Psoas muscle (tissue), 8 donors: ENCODE data around the gene OS9. TPM values are rescaled to one million over a fixed set of nuclear protein-coding genes. Genes with fewer than 3 reads are reported as not detected.
"Not testable (repeated sequence)": the region's sequence is repeated elsewhere in the genome, so short reads cannot be mapped to it uniquely, and the experiment has no call there.

Experiments
- ATAC-seq, 4 donors: fragments of 200-7000 bp; cut with Tn5 transposase; one replicate each; pipeline ENCODE4 v1.9.1; 2020; ENCODE audit warnings: moderate library complexity in 3 of 4, mild to moderate bottlenecking in 2 of 4
- DNase-seq, 2 donors: peaks; one replicate each; pipeline ENCODE4 v3.0.0-alpha.2; 2020
- H3K27ac ChIP-seq: fragments of 200-600 bp; one replicate; pipeline ENCODE4 v1.8.0; 2022
- H3K27me3 ChIP-seq, 3 donors: fragments of 200-600 bp in 1 of 3; one replicate each; pipeline versions ENCODE4 v1.6.1 to v1.8.0; 2013 to 2022; ENCODE audit warnings: low read length in 2 of 3, mild to moderate bottlenecking in 2 of 3, moderate library complexity in 1 of 3; ENCODE audit not compliant: insufficient read depth in 3 of 3
- H3K36me3 ChIP-seq, 2 donors: fragments of 200-600 bp in 1 of 2; one replicate each; pipeline versions ENCODE4 v1.6.1 to v1.8.0; 2013 to 2022; ENCODE audit warnings: low read depth in 1 of 2, mild to moderate bottlenecking in 1 of 2, moderate library complexity in 1 of 2; ENCODE audit not compliant: insufficient read depth in 1 of 2
- H3K4me1 ChIP-seq: fragments of 200-600 bp; one replicate; pipeline ENCODE4 v1.8.0; 2022
- H3K4me3 ChIP-seq: fragments of 200-600 bp; one replicate; pipeline ENCODE4 v1.8.0; 2022; ENCODE audit warnings: mild to moderate bottlenecking
- H3K9me3 ChIP-seq: fragments of 200-600 bp; one replicate; pipeline ENCODE4 v1.8.0; 2022
- CTCF ChIP-seq: fragments of 200-600 bp; IDR thresholded peaks from one replicate; pipeline ENCODE4 v1.8.0; 2022; ENCODE audit warnings: antibody characterized with exemption
- WGBS, 3 donors: extraction: QIAGEN DNeasy Blood & Tissue Kit; methylation state at CpG; one replicate each; pipeline versions ENCODE4 v1.1.6 to v1.1.7; 2013; 5-methylcytosine and 5-hydroxymethylcytosine counted together
- intact Hi-C, 2 donors: fragments of 100-400 bp; cut with DNase I; formaldehyde crosslinking; loops; one replicate each; pipeline versions ENCODE4 v1.11.0 to v1.14.2; 2022
- long read RNA-seq, 2 donors: library from polyadenylated mRNA; unstranded; transcript quantifications; one replicate each; pipeline ENCODE4 v2.0.0, GENCODE V29; 2021
- polyA plus RNA-seq, 3 donors: library from polyadenylated mRNA; stranded (reverse); fragments of 200-250 nt; gene quantifications; one replicate each; pipeline ENCODE4 v1.2.3, GENCODE V29; 2013
- total RNA-seq, 4 donors: library from RNA; stranded (reverse); fragmentation: NEBNext Ultra II Directional in 2 of 4; extraction: Animal tissue kit (Norgen Biotek cat#: 25700) in 2 of 4; gene quantifications; one replicate each; pipeline versions ENCODE4 v1.2.1 to v1.2.4, GENCODE V29; 2021 to 2023
- donor health status: healthy with polysubstance abuse.
- donor health status: DM: no; HTN: no; CAD: no; lungs with moderate emphysema.
- donor health status: Bipolar disorder and iron deficiency.
- donor health status: healthy.
- donor health status: DM: yes; HTN: yes; CAD: no.
- donor health status: DM: no; HTN: no; CAD: no.
- donor health status: DM: no; HTN: no; CAD: no.
- donor health status: DM: yes; HTN: yes; CAD: no.

The OS9 gene
- total RNA-seq (10 to 100 TPM; 56.6 to 64.4 (median 61.5) TPM), polyA plus RNA-seq (10 to 100 TPM; 53.0 to 76.4 (median 74.6) TPM)
- long read RNA-seq, donor 1, transcript OS9-201 (14 exons, 2,505 nt), result minor isoform, 5 of 67 reads
- long read RNA-seq, donor 1, transcript OS9-220 (14 exons, 2,135 nt), result minor isoform, 6 of 67 reads
- long read RNA-seq, donor 1, transcript OS9-202 (15 exons, 2,691 nt), result major isoform, 28 of 67 reads
- long read RNA-seq, donor 1, partial matches to known transcripts, result 11 of 67 reads
- long read RNA-seq, donor 1, other reads (novel, unspliced or antisense), result 17 of 67 reads
- long read RNA-seq, donor 2, transcript OS9-202 (15 exons, 2,691 nt), result minor isoform, 28 of 119 reads
- long read RNA-seq, donor 2, transcript OS9-201 (14 exons, 2,505 nt), result minor isoform, 21 of 119 reads
- long read RNA-seq, donor 2, transcript OS9-220 (14 exons, 2,135 nt), result major isoform, 38 of 119 reads
- long read RNA-seq, donor 2, partial matches to known transcripts, result 14 of 119 reads
- long read RNA-seq, donor 2, other reads (novel, unspliced or antisense), result 14 of 119 reads

- peak; percentile 91 to 95 for DNase-seq
- intact Hi-C loops, result loop anchor here in 1 of 2 donors (5.0 kb wide), 1 partner anchor 147 kb away; the partner anchor contains the start of gene DCTN2
- H3K27me3 ChIP-seq, result peaks cover 0 to 6% (median 0%) of the 10 kb centered on the region in 3 donors
- 0% methylated on average over 45 of the region's 45 CpGs for WGBS, 3 donors
- no peaks in the 10 kb centered on the region for H3K9me3 ChIP-seq
- peak within 1 kb of the TSS; percentile 89 for H3K4me3 ChIP-seq
- ATAC-seq, result peak; percentile 98 to 99 (median 98)
- peak within 1 kb of the TSS; percentile 88 for H3K27ac ChIP-seq
- TF ChIP-seq CTCF, result peak; percentile 80
- peaks cover 10% of the 10 kb centered on the region for H3K4me1 ChIP-seq
- H3K36me3 ChIP-seq, result peaks cover 14 to 34% of the 10 kb centered on the region in 2 donors
These were observed at the start of gene OS9 for GRCh38 chr12:57693659-57694458. Gene OS9 (plus strand): TSS chr12:57694132. CDS start chr12:57694162, 30 bp downstream.

- H3K27me3 ChIP-seq, result peaks cover 0 to 11% (median 2%) of the 10 kb centered on the region in 3 donors
- H3K9me3 ChIP-seq, intact Hi-C loops, ATAC-seq, DNase-seq, H3K4me1 ChIP-seq, H3K27ac ChIP-seq, H3K4me3 ChIP-seq, H3K36me3 ChIP-seq: not testable (repeated sequence)
- 72 to 77% (median 77%) methylated on average over 11 to 13 of the region's 13 CpGs for WGBS, 3 donors
These were observed 47.8 kb upstream of the OS9 start for GRCh38 chr12:57645990-57646658.

DNA sequence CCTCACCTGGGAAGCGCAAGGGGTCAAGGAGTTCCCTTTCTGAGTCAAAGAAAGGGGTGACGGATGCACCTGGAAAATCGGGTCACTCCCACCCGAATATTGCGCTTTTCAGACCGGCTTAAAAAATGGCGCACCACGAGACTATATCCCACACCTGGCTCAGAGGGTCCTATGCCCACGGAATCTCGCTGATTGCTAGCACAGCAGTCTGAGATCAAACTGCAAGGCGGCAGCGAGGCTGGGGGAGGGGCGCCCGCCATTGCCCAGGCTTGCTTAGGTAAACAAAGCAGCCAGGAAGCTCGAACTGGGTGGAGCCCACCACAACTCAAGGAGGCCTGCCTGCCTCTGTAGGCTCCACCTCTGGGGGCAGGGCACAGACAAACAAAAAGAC lies 47.3 kb upstream of the OS9 start:
- H3K4me1 ChIP-seq, H3K4me3 ChIP-seq, ATAC-seq, intact Hi-C loops, H3K27ac ChIP-seq, H3K36me3 ChIP-seq, DNase-seq, H3K9me3 ChIP-seq: not testable (repeated sequence)
- peaks cover 0 to 11% (median under 1%) of the 10 kb centered on the region in 3 donors for H3K27me3 ChIP-seq
- 89 to 100% (median 90%) methylated on average over 2 to 10 of the region's 15 CpGs for WGBS, 3 donors

GRCh38 chr12:57654042-57654441 lies 39.9 kb upstream of the OS9 start:
- H3K36me3 ChIP-seq, result no peaks in the 10 kb centered on the region
- TF ChIP-seq CTCF, result no peak
- H3K27me3 ChIP-seq, result peaks cover 0 to 3% (median 0%) of the 10 kb centered on the region in 3 donors
- no peak for DNase-seq
- no peak overlapping the region for H3K4me3 ChIP-seq
- no peak overlapping the region for H3K27ac ChIP-seq
- H3K9me3 ChIP-seq, result no peaks in the 10 kb centered on the region
- no peak for ATAC-seq
- intact Hi-C loops, result no loop called here
- H3K4me1 ChIP-seq, result no peaks in the 10 kb centered on the region
- 53 to 61% (median 53%) methylated on average over 3 of the region's 3 CpGs for WGBS, 3 donors

DNA sequence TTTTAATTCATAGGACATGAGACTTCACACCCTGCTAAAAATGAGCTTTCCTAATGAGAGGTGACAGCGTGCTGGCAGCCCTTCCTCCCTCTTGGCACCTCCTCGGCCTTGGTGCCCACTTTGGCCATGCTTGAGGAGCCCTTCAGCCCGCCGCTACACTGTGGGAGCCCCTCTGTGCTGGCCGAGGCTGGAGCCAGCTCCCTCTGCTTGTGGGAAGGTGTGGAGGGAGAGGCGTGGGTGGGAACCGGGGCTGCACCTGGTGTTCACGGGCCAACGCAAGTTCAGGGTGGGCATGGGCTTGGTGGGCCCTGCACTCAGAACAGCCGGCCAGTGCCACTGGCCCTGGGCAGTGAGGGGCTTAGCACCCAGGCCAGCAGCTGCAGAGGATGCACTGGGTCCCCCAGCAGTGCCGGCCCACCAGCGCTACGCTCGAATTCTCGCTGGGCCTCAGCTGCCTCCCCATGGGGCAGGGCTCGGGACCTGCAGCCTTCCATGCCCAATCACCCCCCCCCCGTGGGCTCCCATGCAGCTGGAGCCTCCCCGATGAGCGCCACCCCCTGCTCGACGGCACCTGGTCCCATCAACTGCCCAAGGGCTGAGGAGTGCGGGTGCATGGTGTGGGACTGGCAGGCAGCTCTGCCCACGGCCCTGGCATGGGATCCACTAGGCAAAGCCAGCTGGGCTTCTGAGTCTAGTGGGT lies 38.2 kb upstream of the OS9 start:
- no peak for ATAC-seq
- H3K27ac ChIP-seq, result no peak overlapping the region
- intact Hi-C loops, result no loop called here
- H3K4me1 ChIP-seq, result no peaks in the 10 kb centered on the region
- H3K36me3 ChIP-seq, result no peaks in the 10 kb centered on the region
- no peak for DNase-seq
- no peaks in the 10 kb centered on the region for H3K9me3 ChIP-seq
- no peak overlapping the region for H3K4me3 ChIP-seq
- no peak for TF ChIP-seq CTCF
- H3K27me3 ChIP-seq, result peaks cover 0 to 3% (median 0%) of the 10 kb centered on the region in 3 donors
- 68 to 73% (median 73%) methylated on average over 23 of the region's 23 CpGs for WGBS, 3 donors

DNA sequence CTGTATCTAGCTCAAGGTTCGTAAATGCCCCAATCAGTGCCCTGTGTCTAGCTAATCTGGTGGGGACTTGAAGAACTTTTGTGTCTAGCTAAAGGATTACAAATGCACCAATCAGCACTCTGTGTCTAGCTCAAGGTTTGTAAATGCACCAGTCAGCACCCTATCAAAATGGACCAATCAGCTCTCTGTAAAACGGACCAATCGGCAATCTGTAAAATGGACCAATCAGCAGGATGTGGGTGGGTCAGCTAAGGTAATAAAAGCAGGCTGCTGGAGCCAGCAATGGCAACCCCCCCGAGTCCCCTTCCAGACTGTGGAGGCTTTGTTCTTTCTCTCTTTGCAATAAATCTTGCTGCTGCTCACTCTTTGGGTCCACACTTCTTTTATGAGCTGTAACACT lies 37.5 kb upstream of the OS9 start:
- 71 to 73% (median 72%) methylated on average over 4 of the region's 4 CpGs for WGBS, 3 donors
- H3K9me3 ChIP-seq, H3K4me3 ChIP-seq, DNase-seq, H3K27me3 ChIP-seq, H3K4me1 ChIP-seq, H3K36me3 ChIP-seq, ATAC-seq, H3K27ac ChIP-seq, intact Hi-C loops: not testable (repeated sequence)
